Measurements from ENCODE around the gene CFHR1.
"Not testable (repeated sequence)": the region's sequence is repeated elsewhere in the genome, so short reads cannot be mapped to it uniquely, and the experiment has no call there.

Gene CFHR1

GRCh38 chr1:196819531-196819930 is at the start of gene CFHR1:
Gene CFHR1 (plus strand): TSS chr1:196819731. CDS start chr1:196819845, 114 bp downstream.
- DNase-seq = not testable (repeated sequence)

GRCh38 chr1:196769823-196770222 is 49.7 kb upstream of the CFHR1 start:
- not testable (repeated sequence) for DNase-seq

DNA sequence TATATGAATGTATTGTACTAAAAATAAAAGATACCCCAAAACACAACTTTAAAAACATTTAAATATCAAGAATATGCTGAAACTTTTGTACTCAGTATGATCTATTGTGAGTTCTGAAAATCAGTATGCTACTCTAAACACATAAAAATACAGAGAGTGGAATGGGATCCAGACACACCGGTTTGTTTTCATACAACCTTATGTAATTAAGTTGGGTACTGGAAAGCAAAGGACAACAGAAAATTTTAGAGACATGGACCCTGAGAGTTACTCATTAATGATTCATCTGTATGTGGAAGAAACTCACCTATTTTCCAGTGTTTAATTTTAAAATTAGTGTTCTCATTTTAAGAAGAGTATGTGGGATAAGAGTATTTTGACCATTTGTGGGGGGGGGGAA is 45.8 kb upstream of the CFHR1 start:
- DNase-seq = no peak

DNA sequence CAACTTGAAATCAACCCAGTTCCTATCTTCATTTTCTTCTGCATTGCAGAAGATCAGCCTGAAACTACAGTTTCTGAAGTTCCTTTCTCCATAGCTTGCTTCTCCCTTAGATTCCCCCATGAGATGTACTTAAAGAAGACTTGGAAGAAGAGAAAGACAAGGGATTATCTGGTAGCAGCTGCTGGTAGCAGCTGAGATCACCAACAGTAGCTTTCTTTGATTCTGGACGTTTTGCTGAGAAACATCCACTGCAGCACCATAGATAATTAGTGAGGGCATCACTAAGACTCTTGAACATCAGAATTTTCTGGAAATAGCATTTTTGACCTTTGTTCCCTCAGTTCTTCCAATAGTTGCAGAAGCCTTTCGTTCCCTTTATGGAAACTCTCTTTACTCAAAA is 45.4 kb upstream of the CFHR1 start:
- no peak for DNase-seq

- no peak for DNase-seq
Measured at GRCh38 chr1:196774603-196775002, 44.9 kb upstream of the CFHR1 start, which contains the start of gene CFHR3. Gene CFHR3 (plus strand): TSS chr1:196774840. CDS start chr1:196774887, 47 bp downstream.

DNA sequence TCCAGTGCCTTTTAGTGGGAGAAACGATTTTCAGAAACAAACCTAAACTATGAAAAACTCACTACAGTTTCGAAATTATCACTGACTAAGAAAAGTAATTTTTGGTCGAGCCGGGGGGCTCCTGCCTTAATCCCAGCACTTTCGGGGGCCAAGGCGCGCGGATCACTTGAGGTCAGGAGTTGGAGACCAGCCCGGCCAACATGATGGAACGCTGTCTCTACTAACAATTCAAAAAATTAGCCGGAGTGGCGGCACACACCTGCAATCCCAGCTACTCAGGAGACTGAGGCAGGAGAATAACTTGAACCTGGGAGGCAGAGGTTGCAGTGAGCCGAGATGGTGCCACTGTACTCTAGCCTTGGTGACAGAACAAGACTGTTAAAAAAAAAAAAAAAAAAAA is 41.9 kb upstream of the CFHR1 start:
- DNase-seq = no peak

- no peak for DNase-seq
Measured at GRCh38 chr1:196779093-196779492, 40.4 kb upstream of the CFHR1 start.

- DNase-seq = not testable (repeated sequence)
Measured at GRCh38 chr1:196791252-196791651, 28.3 kb upstream of the CFHR1 start.

DNA sequence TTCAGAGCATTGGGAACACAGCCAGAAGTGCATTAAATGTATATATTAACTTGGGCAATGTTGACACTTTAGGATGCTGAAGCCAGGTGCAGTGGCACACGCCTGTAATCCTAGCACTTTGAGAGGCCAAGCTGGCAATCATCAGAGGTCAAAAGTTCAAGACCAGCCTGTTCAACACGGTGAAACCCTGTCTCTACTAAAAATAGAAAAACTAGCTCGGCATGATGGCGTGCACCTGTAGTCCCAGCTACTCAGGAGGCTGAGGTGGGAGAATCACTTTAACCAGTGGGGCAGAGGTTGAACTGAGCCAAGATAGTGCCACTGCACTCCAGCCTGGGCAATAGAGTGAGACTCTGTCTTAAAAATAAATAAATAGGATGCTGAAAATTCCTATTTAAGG is 25.4 kb upstream of the CFHR1 start:
- DNase-seq = not testable (repeated sequence)

GRCh38 chr1:196797891-196798290 is 21.6 kb upstream of the CFHR1 start:
- DNase-seq = no peak

DNA sequence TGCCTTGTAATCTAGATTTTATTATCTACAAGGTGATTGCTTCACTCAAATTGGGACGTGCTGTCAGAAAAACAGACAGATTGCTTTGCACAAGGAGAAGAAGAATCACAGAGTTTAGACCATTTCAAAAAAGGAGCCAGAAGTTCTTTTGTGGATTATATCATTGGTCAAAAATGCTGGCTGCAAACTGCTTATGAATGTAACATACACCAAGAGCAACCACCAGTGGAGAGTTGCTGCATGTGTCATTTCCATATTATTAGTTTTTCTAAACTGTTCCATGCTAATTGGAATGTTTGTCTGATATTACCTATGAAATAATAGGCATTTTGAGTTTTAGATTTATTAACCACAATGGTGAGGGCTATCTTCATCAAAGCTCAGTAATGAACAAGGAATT is 17.6 kb upstream of the CFHR1 start:
- not testable (repeated sequence) for DNase-seq

- DNase-seq = no peak
Measured at GRCh38 chr1:196808529-196809235, 10.8 kb upstream of the CFHR1 start.

- not testable (repeated sequence) for DNase-seq
Measured at GRCh38 chr1:196817442-196817841, 2.1 kb upstream of the CFHR1 start.

DNA sequence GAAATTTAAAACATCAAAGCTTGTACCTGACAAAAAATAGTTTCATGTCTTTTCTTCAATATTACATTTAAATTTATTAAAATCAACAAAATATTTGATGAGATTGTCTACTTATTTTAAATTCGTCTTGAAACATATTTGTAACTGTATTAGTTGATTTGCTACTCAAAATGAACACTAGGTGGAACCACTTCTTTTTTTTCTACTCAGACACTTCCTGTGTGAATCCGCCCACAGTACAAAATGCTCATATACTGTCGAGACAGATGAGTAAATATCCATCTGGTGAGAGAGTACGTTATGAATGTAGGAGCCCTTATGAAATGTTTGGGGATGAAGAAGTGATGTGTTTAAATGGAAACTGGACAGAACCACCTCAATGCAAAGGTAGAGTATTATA is 8.3 kb downstream of the CFHR1 start:
- DNase-seq = not testable (repeated sequence)

DNA sequence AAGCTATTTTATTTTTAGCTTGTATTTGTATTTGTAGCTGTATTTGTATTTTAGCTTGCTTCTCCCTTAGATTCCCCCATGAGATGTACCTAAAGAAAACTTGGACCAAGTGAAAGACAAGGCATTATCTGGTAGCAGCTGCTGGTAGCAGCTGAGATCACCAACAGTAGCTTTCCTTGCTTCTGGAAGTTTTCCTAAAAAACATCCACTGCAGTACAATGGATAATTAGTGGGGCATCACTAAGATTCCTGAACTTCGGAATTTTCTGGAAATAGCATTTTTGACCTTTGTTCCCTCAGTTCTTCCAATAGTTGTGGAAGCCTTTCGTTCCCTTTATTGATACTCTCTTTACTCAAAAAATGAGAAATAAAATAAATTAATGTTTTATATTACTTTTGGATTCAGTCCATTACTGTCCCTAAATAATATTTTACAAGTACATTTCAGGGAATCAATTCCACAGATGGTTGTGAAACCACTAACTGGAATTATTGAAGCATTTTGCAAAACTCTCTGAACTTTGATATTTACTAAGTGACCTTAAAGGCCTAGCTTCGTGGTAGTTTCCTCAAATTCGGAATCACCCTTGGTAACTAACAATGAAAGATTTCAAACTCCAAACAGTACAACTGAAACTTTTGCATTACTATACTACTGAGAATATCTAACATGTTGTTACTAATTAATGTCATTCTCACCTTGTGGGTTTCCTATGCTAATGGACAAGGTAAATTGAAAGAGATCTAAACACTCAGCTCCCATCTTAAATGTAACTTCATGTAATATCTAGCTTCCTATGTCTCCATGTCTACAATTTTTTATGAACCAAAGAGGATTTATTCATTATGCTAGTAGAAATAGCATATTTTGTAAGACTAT is 30.3 kb downstream of the CFHR1 start:
- not testable (repeated sequence) for DNase-seq

DNA sequence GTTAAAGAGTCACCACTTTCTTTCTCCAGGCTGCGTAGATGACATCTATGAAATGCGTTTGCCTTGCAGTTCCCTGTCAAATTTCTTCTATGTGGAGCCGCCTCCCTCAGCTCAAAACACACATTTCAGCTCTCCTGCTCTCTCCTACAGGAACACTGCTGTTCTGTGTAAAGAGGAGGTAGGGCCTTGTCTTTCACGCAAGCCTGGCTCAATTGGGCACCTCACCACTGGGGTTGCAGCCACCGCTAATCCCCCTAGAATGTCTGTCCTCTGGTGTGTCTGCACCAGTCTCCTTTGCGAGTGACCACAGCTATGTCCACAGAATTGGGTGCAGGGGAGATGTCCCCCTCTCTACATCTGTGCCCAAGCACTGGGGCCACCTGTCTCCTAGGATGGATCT is 36.5 kb downstream of the CFHR1 start:
- DNase-seq = no peak

DNA sequence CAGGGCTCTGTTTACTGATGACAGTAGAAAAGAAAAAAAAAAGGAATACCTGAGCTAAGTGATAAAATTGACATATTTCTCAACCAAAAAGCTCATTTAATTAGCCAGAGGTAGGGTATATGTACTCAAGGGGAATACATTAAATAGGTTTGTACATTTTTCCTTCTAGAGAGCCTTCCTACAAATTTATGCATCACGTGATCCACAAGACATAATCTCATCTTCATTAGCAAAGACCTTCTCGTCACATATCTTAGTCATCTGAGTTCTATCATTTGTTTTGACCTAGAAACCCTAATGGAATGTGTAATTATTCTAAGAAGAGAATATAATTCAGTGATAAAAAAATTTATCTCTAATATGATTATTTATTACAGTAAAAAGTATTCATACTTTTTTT is 37.7 kb downstream of the CFHR1 start:
- DNase-seq = no peak

DNA sequence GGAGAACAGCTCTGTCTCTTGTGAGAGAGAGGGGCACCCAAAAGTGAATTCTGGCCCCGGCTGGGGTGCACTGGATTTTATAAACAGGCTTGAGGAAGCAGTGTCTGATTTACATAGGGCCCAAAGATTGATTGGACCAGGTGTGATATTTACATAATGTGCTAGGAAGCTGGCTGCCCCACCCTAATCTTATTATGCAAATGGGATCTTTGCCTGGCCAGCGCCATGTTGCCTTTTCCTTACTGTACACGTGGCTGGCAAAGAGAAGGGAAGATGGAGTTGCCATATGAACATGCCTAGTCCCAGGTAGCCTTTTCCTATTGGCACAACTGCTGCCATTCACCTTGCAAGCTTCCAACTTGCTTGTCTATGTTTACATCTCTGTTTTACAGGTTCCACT is 39.3 kb downstream of the CFHR1 start:
- no peak for DNase-seq

DNA sequence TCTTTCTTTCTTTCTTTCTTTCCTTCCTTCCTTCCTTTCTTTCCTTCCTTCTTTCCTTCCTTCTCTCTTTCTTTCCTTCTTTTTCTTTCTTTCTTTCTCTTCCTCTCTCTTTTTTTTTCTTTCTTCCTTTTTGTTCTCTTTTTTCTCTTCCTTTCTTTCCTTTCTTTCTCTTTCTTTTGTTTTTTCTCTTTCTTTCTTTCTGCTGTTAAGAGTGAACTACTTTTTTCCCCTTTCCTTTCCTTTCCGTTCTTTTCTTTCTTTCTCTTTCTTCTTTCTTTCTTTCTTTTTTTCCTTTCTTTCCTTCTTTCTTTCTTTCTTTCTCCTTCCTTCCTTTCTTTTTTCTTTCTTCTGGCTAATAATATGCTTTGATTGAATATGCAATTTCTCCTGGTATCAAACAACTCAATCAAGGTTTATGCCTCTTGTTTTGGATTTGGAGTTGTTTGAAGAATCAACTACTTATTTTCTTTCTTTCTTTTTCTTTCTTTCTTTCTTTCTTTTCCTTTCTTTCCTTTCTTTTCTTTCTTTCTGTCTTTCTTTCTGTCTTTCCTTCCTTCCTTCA is 40.9 kb downstream of the CFHR1 start:
- no peak for DNase-seq

DNA sequence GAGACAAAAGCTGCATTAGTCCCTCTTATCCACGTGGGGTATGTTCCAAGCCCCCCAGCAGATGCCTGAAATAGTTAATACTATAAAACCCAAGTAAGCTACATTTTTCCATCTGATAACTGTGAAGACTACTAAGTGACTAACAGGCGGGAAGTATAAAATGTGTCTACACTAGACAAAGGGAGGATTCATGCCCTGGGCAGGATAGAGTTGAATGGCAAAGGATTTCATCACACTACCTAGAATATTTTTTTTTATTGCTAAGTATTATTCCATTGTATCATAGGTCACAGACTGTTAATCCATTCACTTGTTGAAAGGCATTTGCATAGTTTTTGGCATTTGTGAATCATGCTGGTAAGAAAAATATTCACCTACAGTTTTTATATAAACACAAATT is 41.9 kb downstream of the CFHR1 start:
- no peak for DNase-seq

DNA sequence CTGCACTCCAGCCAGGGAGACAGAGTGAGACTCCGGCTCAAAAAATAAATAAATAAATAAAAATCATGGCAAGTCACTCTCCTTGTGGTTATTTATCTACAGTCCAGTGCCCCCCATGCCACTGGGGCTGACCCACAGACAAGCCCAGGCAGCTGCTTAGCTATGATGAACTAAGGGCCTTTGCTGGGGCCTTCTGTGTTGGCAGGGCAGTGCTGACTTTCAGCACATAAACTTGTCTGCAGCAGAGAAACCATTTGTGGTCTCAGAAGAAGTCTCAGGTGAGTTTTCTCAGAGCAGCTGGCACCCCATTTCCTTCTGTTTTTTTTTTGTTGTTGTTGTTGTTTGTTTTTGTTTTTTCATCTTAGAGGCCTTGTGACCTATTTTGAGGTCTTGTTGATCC is 47.4 kb downstream of the CFHR1 start:
- no peak for DNase-seq

GRCh38 chr1:196873385-196873784 is 53.9 kb downstream of the CFHR1 start:
- no peak for DNase-seq
